ENCODE data around the gene LILRB1. TPM values are rescaled to one million over a fixed set of nuclear protein-coding genes. Genes with fewer than 3 reads are reported as not detected.

LILRB1 gene
- polyA plus RNA-seq, 1 donor from 2014 or later = not detected

DNA sequence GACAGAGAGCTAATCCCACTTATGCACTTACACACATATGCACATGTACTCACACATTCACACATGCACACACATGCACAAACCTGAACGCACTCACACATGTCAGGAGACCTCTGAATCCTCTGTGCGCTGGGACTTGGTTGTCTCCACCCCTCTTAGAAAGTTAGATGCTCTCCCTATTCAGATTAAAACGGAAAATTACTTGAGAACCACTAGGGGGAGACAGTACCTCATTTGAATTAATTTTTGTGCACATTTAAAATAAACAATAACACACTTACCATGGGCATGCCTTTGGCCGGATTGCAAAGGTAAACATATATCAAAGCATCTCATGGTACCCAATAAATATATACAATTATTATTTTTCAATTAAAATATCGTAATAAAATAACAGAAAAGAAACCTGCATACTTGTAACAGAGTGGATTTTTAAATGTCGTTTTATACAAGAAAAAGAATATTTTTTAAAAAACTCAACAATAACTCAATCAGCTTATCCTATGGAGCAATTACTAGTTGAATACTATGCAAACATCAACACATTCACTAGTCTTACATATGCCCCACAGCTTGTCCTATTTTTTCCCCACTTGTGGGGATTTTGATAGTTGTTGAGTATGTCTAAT is 23.0 kb downstream of the LILRB1 start:
- H3F3A ChIP-seq (ENCODE audit: insufficient read depth, low read length, poor library complexity, severe bottlenecking) = no peaks in the 10 kb centered on the region
- no peak for TF ChIP-seq RAD21 (conservative IDR thresholded peaks at IDR 0.05)
- TF ChIP-seq TAF1 (IDR thresholded peaks at IDR 0.05; ENCODE audit: low read depth) = no peak
- no peak for TF ChIP-seq EP300 (conservative IDR thresholded peaks at IDR 0.05; ENCODE audit: poor library complexity, severe bottlenecking)
- TF ChIP-seq, protein P1, sequence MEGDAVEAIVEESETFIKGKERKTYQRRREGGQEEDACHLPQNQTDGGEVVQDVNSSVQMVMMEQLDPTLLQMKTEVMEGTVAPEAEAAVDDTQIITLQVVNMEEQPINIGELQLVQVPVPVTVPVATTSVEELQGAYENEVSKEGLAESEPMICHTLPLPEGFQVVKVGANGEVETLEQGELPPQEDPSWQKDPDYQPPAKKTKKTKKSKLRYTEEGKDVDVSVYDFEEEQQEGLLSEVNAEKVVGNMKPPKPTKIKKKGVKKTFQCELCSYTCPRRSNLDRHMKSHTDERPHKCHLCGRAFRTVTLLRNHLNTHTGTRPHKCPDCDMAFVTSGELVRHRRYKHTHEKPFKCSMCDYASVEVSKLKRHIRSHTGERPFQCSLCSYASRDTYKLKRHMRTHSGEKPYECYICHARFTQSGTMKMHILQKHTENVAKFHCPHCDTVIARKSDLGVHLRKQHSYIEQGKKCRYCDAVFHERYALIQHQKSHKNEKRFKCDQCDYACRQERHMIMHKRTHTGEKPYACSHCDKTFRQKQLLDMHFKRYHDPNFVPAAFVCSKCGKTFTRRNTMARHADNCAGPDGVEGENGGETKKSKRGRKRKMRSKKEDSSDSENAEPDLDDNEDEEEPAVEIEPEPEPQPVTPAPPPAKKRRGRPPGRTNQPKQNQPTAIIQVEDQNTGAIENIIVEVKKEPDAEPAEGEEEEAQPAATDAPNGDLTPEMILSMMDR (IDR thresholded peaks at IDR 0.05; ENCODE audit: poor library complexity, severe bottlenecking) = no peak
- no peak for TF ChIP-seq MXI1 (conservative IDR thresholded peaks at IDR 0.05; ENCODE audit: poor library complexity, severe bottlenecking)
- TF ChIP-seq SMC3 (conservative IDR thresholded peaks at IDR 0.05; ENCODE audit: poor library complexity) = no peak
- TF ChIP-seq, protein P2, sequence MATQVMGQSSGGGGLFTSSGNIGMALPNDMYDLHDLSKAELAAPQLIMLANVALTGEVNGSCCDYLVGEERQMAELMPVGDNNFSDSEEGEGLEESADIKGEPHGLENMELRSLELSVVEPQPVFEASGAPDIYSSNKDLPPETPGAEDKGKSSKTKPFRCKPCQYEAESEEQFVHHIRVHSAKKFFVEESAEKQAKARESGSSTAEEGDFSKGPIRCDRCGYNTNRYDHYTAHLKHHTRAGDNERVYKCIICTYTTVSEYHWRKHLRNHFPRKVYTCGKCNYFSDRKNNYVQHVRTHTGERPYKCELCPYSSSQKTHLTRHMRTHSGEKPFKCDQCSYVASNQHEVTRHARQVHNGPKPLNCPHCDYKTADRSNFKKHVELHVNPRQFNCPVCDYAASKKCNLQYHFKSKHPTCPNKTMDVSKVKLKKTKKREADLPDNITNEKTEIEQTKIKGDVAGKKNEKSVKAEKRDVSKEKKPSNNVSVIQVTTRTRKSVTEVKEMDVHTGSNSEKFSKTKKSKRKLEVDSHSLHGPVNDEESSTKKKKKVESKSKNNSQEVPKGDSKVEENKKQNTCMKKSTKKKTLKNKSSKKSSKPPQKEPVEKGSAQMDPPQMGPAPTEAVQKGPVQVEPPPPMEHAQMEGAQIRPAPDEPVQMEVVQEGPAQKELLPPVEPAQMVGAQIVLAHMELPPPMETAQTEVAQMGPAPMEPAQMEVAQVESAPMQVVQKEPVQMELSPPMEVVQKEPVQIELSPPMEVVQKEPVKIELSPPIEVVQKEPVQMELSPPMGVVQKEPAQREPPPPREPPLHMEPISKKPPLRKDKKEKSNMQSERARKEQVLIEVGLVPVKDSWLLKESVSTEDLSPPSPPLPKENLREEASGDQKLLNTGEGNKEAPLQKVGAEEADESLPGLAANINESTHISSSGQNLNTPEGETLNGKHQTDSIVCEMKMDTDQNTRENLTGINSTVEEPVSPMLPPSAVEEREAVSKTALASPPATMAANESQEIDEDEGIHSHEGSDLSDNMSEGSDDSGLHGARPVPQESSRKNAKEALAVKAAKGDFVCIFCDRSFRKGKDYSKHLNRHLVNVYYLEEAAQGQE (IDR thresholded peaks at IDR 0.05; ENCODE audit: borderline replicate concordance) = no peak
- no peak for TF ChIP-seq EZH2 (IDR thresholded peaks at IDR 0.05; ENCODE audit: borderline replicate concordance, insufficient read depth, low read length, poor library complexity, severe bottlenecking)
- TF ChIP-seq POLR2AphosphoS5 (IDR thresholded peaks at IDR 0.05) = no peak
- no peak overlapping the region for H3K4me2 ChIP-seq (ENCODE audit: low read length)
- no peaks in the 10 kb centered on the region for H3K9me3 ChIP-seq (ENCODE audit: low read length)
- H4K20me1 ChIP-seq (ENCODE audit: insufficient read depth) = no peaks in the 10 kb centered on the region
- no peak overlapping the region for H3K27ac ChIP-seq (ENCODE audit: low read length)
- H2AFZ ChIP-seq (ENCODE audit: low read depth, low read length) = no peak overlapping the region
- no peaks in the 10 kb centered on the region for H3K36me3 ChIP-seq (ENCODE audit: insufficient read depth, low read length)
- no peak overlapping the region for H3K4me3 ChIP-seq (ENCODE audit: low read length)
- H3K79me2 ChIP-seq (replicated peaks; ENCODE audit: insufficient read depth, low read length) = no peaks in the 10 kb centered on the region
- no peak overlapping the region for H3K9ac ChIP-seq (ENCODE audit: low read length)
- no peaks in the 10 kb centered on the region for H3K9me2 ChIP-seq (ENCODE audit: insufficient read depth, low read length)
- H3K27me3 ChIP-seq (ENCODE audit: insufficient read depth, low read depth, low read length) = no peaks in the 10 kb centered on the region

DNA sequence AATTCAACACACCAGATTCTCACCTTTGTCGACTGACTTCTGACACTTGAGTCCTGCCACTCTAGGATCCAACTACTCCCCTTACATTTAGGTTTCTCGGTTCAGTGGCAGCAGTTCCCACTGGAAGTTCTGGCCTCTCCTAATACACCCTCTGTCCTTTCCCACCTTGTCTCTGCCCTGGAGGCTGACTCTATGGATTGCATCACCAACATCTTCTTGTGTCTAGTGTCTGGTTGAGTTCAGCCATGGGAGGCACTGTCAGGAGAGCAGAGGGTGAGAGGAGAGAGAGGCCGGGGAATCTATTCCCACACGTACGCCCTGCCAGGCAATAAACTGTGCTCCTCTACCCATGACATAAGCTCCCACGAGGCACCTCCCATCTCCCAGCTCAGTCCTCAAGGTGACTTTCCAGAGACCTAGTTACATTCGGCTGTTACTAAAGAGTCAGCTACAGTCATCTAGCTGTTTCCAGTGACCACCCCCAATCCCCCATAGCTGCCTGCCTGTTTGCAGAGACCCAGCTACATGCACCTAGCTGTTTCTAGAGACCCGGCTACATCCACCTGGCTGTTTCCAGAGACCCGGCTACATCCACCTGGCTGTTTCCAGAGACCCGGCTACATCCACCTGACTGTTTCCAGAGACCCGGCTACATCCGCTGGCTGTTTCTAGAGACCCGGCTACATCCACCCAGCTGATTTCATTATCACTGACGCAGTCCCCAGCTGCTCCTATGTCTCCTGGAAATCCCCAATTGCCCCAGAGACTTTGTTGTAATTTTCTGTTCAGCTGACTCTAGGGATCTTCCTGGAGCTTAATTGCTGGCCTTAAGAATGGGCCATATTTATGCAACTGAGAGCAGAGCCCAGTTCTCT is 24.4 kb downstream of the LILRB1 start:
- TF ChIP-seq EP300 (conservative IDR thresholded peaks at IDR 0.05; ENCODE audit: poor library complexity, severe bottlenecking) (no peak), TAF1 (IDR thresholded peaks at IDR 0.05; ENCODE audit: low read depth) (no peak), RAD21 (conservative IDR thresholded peaks at IDR 0.05) (no peak), SMC3 (conservative IDR thresholded peaks at IDR 0.05; ENCODE audit: poor library complexity) (no peak), POLR2AphosphoS5 (IDR thresholded peaks at IDR 0.05) (no peak), EZH2 (IDR thresholded peaks at IDR 0.05; ENCODE audit: borderline replicate concordance, insufficient read depth, low read length, poor library complexity, severe bottlenecking) (no peak), MXI1 (conservative IDR thresholded peaks at IDR 0.05; ENCODE audit: poor library complexity, severe bottlenecking) (no peak)
- TF ChIP-seq, protein P2 (IDR thresholded peaks at IDR 0.05; ENCODE audit: borderline replicate concordance) = no peak
- TF ChIP-seq, protein P1 (IDR thresholded peaks at IDR 0.05; ENCODE audit: poor library complexity, severe bottlenecking) = no peak
- H3K4me3 ChIP-seq (ENCODE audit: low read length) = no peak overlapping the region
- H3K9me3 ChIP-seq (ENCODE audit: low read length) = no peaks in the 10 kb centered on the region
- no peaks in the 10 kb centered on the region for H3K79me2 ChIP-seq (replicated peaks; ENCODE audit: insufficient read depth, low read length)
- H3K27me3 ChIP-seq (ENCODE audit: insufficient read depth, low read depth, low read length) = no peaks in the 10 kb centered on the region
- no peaks in the 10 kb centered on the region for H4K20me1 ChIP-seq (ENCODE audit: insufficient read depth)
- H3K9ac ChIP-seq (ENCODE audit: low read length) = no peak overlapping the region
- no peaks in the 10 kb centered on the region for H3F3A ChIP-seq (ENCODE audit: insufficient read depth, low read length, poor library complexity, severe bottlenecking)
- H3K36me3 ChIP-seq (ENCODE audit: insufficient read depth, low read length) = no peaks in the 10 kb centered on the region
- no peaks in the 10 kb centered on the region for H3K9me2 ChIP-seq (ENCODE audit: insufficient read depth, low read length)
- H3K4me2 ChIP-seq (ENCODE audit: low read length) = no peak overlapping the region
- no peak overlapping the region for H3K27ac ChIP-seq (ENCODE audit: low read length)
- no peak overlapping the region for H2AFZ ChIP-seq (ENCODE audit: low read depth, low read length)

All from neural cell (in vitro differentiated cells).